ENCODE data around the gene RRP1B.

The RRP1B gene

DNA sequence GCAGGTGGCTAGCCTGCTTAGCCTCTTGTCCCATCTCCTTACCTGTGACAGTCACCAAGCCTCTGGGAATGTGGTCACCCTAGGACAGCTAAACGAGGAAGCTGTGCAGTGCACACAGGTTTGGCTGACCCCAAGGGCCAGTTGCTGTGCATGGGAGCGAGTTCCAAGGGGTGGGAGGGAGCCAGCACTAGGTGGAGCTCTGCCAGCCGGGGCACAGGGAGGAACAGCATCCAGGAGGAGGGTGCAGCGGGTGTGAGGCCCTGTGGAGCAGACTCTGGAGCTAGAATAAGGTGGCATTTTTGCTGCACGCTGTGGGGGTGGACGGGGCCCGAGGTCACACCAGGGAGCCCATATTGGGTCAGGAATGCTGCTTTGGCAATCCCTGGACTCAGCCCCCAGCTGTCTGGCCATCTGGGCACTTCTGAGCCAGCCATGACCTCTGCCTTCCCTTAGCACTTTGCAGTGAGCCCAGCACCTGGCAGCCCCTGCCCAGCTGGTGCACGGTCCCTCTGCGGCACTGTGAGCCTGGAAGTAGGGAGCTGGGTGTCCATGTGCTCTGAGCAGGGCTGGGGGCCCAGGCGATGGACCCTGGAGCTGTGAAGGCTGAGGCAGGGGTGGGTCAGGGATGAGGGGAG, 68.3 kb downstream of the RRP1B start:
- DNase-seq = no peak

- no peak for DNase-seq
Observed at GRCh38 chr21:43728154-43728466, 68.8 kb downstream of the RRP1B start.

GRCh38 chr21:43728467-43729390, 69.4 kb downstream of the RRP1B start:
- DNase-seq = peak; percentile 94

DNA sequence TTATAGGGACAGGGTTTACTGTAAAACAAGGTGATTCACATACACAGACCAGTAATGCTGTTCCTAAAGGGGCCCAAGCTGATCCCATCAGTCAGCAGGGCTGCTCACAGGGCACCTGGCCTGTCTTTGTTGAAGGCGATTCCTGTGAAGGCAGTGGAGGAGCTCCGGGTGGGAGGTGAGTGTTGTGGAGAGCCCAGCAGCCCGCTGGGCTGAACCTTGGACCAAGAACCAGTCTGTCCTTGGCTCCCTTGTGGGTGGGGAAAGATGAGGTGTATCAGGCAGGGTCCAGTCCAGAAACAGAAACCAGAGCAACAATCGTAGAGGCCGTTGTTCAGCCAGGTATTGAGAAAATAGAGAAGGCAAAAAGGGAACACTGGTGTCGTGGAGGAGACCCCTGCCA, 72.1 kb downstream of the RRP1B start:
- no peak for DNase-seq

DNA sequence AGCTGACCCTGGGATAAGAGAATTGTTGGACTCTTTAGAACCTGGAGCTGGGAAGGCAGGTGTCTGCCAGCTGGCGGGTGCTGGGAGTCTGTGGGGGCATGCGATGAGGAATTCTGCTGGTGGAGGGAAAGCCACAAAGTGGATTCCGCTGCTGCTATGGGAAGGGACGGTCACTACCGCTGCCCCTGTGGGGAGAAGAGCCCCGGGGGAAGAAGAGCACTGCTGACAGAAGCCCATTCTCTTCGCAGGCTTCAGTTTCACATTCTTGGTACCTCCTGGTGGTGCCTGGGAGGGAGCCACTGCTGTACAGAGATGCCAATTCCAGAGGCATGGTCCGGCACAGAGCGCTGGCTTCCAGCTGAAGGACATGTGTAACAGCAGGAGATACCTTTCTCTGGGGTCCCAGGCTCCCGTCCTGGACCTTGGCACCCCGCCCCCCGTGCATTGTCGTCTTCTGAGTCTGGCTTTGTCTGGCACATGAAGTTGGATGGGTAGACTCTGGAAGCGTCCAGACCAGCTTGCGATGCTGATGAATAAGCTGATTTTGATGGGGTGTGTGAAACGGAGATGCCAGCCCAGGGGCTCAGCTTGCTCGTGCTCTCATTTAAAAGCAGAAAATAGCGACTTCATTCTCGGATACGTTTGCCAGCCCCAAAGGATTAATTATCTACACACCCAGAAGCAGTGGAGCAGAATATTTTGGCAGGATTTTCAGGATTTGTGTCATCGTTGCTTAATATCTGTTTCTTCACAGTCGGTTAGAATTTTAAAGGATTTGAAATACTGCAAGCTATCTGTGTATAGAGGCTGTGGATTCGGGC, 72.7 kb downstream of the RRP1B start:
- DNase-seq = no peak

DNA sequence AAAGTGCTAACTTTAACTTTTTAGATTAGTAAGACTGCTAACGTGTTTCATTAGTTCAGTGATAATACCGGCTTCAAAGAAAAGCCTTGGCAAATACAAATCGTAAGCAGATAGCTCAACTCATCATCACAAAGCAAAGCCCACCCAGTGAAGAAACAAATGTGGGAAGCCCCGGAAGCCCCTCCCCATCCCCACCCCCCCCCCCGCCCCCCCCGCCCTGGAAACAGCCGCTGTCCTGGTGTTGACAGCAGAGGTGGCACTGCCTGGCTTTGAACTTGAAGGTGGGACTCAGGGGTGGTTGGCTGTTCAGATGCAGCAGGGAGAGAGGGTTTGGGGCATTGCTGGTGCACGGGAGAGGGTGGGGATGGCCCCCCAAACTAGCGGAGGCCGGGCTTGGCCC, 73.7 kb downstream of the RRP1B start:
- DNase-seq = no peak

DNA sequence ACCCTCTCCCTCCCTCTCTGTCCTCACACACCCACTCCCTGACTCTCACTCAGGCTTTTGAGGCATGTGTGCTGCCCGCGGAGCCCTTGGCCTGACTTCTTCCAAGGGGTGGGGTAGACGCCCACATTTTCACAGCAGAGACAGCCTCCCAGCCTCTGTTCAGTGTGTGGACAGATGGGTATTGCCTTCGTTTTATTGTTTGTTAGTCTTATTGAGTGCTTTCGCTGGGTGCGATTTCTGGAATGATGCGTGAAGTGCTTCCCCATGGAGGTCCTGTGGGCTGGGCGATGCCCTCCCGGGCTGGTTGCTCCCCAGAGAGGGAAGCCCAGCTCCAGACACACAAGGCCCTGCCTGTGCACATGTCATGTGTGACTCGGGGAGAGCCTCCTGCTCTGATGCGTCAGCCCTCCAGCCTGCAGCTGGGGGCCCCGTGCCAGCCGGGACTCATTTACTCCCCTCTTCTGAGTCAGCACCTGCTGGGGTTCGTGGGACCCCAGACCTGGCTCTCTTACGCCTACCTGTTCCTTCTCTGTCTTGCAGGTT, 74.2 kb downstream of the RRP1B start:
- DNase-seq = no peak

GRCh38 chr21:43734131-43734927, 75.0 kb downstream of the RRP1B start:
- DNase-seq = no peak

DNA sequence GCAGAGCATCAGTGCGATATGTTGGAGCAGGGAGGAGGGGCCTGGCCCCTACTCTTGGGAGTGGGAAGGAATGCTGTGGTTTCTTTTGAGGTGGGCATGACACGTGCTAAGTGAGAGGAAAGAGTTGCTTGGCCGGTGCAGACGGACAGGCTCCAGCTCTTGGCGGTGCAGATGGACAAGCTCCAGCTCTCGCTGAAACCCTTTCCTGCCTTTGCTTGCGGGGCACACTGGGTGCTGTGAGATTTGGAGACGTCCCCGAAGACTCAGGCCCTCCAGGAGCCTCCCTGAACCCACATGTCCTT, 75.5 kb downstream of the RRP1B start:
- DNase-seq = no peak

DNA sequence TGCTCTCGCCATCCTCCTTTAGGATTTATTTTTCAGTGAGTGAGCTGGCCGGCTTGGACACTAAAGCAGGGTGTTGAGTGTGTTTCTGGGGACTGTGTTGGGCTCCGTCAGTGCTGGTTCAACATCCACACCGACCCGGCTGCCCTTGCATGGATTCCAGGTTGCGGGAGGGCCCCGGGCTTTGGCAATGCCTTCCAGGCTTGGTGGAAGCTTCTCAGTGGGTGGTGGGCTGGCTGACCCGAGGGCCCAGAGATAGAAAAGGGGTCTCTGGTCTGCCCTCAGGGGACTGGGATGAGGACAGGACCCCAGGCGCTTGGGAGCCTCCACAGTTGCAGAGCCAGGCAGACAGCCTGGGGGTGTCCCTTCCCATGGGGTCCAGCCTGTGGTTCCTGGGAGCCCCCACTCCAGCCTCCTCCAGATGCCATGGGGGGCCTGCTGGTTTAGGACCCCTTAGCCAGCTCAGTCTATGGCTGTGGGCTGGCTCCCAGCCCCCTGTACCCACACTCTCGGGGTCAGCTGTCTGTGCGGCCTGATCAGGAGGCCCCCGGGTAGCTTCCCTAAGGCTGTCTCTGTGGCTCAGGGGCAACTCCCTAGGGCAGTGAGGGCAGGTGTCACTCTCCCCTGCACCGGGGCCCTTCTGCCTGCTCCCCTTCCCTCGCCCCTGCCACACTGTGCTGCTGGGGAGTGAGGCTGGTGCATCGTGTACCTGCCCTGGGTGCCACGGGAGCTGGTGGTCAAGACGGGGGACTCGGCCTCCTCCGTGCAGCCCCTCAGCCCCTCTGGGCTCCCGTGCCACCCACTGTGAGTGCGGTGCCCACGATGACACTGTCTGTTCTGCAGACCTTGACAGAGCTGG, 76.1 kb downstream of the RRP1B start:
- no peak for DNase-seq

DNA sequence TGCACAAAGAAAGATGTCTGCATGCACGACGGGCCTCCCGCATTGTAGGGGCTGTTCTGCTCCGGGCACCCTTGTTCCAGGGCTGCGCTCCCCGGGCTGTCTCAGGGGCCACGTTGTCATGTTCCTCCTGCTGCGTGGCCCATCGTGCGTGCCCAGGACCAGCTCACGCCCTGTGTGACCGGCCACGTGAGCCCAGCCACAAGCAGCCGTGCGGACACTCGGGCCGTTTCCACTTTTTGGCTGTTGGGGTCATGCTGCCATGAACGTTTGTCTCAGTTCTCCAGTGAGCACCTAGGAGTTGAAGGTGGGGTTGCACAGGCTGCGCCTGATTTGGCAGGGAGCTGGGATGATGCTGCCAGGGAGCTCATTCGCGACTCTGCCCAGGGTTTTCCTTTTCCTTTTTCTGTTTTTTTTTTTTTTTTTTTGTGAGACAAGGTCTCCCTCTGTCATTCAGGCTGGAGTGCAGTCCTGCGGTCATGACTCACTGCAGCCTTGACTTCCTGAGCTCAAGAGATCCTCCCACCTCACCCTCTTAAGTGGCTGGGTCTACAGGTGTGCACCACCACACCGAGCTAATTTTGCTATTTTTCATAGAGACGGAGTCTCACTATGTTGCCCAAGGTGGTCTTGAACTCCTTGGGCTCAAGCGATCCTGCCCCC, 77.0 kb downstream of the RRP1B start:
- no peak for DNase-seq

DNA sequence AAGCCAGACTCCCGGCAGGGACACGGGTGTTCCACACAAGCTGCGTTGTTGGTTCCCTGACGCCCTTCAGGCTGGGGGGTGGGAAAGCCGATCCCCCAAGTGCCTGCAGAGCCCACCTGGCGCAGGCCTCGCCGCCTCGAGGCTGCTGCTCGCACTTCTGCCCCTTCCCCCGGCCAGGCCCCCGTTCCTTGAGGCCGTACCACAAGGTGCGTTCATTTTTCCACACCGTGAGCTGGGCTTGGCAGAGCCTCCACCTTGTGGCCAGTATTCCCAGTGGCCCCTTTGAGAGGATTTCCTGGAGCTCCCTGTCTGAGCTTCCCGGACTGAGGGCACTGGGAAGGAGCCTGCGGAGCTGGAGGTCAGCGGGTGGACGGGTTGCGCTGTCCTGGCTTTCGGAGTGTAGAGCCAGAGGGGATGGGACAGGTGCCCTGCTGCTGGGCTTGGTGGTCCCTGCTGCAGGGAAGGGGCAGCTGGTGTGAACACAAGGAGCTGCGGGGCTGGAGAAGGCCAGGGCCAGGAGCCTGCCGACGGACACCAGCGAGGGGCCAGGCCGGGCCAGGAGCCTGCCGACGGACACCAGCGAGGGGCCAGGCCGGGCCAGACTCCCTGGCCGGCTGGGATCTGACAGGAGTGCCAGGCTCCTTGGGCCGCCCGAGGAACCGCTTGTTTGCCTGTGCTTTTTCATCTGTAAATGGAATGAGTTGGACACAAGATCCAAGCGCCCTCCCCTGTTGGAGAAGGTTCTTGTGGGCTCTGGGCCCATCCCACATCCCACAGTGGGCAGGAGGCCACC, 78.0 kb downstream of the RRP1B start:
- DNase-seq = no peak

DNA sequence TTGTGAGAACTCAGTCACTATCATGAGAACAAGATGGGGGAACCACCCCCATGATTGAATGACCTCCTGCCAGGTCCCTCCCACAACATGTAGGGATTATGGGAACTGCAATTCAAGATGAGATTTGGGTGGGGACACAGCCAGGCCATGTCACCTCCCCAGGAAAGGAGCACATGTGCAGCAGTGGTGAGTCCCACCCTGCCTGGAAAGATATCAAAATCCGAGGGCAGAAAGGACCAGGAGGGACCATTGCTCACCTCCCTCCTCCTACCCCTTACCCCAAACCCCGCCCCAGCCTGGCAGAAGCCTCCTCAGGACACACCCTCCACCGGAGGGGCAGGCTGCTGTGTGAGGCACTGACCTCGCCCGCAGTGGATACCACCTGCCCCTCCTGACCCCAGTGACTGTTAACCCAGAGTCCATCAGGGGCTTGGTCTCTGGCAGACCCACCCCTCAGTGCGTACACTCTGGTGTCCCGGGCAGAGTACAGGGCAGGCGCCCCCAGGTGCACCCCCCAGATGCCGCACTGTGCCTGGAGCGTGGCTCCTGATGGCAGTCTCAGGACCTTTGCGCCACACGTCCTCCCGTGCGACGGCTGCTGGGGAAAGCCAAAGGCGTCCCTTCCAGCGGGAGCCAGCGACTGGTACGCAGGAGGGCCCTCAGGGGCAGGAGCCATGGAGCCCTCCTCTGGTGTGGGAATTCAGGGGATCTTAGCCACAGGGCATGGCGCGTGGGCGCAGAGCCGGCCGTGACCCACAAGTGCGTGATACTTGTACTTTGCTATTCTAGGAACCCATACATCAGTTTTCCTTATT, 80.5 kb downstream of the RRP1B start:
- no peak for DNase-seq

DNA sequence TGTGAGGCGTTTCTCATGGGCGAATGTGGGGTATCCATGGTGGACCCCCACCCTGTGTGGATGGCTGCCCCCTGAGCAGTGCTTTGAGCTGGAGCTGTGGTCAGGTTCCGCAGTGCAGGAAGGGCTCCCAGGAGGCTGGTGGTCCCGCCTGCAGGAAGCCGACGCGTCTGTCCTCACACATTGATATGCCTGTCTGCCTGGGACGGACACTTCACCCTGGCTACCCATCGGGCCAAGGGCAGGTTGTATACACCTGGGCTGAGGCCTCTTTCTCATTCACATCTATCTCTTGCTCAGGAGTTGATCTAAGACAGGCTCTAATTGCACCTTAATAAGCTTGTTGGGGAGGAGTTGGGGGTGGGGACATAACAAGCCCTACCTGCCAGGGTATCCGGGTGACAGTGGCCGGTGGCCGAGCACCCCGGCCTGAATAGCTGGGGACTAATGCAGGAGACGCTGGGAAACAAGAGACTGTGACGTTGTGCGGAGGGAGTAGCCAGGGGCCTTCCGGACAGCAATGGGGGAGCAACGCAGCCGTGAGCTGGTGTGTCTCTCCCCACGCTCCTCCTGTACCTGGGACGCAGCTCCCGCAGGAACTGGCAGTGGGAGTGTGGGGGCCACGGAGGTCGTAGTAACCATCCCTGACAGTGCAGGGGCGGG, 81.3 kb downstream of the RRP1B start:
- no peak for DNase-seq

DNA sequence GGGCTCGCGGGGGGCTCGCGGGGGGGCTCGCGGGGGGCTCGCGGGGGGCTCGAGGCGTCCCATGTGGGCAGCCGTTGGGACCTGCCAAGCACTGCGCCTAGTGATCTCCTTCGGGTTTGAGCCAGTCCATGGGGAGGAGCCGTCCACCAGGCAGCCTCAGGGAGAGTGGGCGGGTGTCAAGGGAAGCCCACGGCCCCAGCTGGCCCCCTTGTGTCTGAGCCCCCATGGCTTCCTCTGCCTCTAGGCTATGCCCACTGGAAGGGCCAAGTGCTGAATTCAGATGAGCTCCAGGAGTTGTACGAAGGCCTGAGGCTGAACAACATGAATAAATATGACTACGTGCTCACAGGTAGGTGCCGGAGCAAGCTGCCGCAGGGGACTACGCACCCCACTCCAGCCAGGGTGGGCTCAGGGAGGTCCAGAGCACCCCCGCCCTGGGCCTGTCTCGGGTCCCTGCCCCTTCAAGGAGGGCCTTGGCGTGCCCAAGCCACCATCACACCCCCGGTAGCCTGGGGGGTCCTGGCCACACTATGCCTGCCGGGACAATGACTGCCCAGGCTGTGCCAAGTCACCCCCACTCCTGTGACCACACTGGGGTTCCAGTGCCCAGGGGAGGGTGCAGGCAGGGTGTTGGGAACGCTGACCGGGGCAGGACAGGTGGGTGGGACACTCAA, 82.2 kb downstream of the RRP1B start:
- no peak for DNase-seq

- DNase-seq = no peak
Observed at GRCh38 chr21:43743947-43744346, 84.6 kb downstream of the RRP1B start.

- no peak for DNase-seq
Observed at GRCh38 chr21:43744725-43745124, 85.4 kb downstream of the RRP1B start.
